Measurements from ENCODE around the gene IFFO2. TPM values are rescaled to one million over a fixed set of nuclear protein-coding genes. Genes with fewer than 3 reads are reported as not detected.

IFFO2 gene
- total and polyA plus RNA-seq, 2 experiments from 2014 or later = 0.71 to 7.5 TPM

DNA sequence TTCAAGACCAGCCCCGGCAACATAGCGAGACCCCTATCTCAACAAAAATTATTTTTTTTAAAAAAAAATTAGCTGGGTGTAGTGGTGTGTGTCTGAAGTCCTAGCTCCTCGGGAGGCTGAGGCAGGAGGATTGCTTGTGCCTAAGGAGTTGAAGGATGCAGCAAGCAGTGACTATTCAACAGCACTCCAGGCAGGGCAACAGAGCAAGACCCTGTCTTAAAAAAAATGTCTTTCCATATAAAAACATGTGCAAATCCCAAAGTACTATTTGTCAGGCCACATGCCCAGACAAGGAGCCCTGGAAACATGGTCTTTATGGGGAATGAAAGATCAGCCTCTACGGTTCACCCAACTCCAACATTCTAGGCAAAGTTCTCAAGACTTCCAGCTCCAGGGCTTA is 13.3 kb downstream of the IFFO2 start (continued):
- no peak for TF ChIP-seq JUNB (IDR thresholded peaks at IDR 0.05; ENCODE audit: unreplicated experiment)
- no peak for TF ChIP-seq ZNF331 (CRISPR knock-in tag; IDR thresholded peaks at IDR 0.05; ENCODE audit: low read depth)

GRCh38 chr1:18942340-18942739 is 14.1 kb downstream of the IFFO2 start:
- Histone ChIP-seq H4K20me1 (replicated peaks; ENCODE audit: insufficient read depth) (no peaks in the 10 kb centered on the region; the same call in 1 of the 2 replicates), H3K4me3 (no peak overlapping the region), H3K9me2 (ENCODE audit: insufficient read depth) (no peaks in the 10 kb centered on the region), H3K4me1 (ENCODE audit: insufficient read depth) (peaks cover 11% of the 10 kb centered on the region; the same call in 1 of the 2 replicates), H2AFZ (0 out of 2 replicates have a peak overlapping the region, but pooled peaks have one; percentile 38), H3F3A (replicated peaks; ENCODE audit: low read depth) (no peaks in the 10 kb centered on the region), H3K27me3 (ENCODE audit: insufficient read depth) (no peaks in the 10 kb centered on the region), H3K79me2 (replicated peaks; ENCODE audit: insufficient read depth) (no peaks in the 10 kb centered on the region; the same call in 1 of the 2 replicates), H3K27ac (ENCODE audit: low read depth) (0 out of 2 replicates have a peak overlapping the region, but pooled peaks have one; percentile 72), H3K4me2 (peak overlapping the region; percentile 29; the same call in 1 of the 2 replicates), H3K36me3 (ENCODE audit: insufficient read depth) (no peaks in the 10 kb centered on the region)
- Mint-ChIP-seq H3K4me3 (no peak overlapping the region), H3K36me3 (ENCODE audit: low read depth) (no peaks in the 10 kb centered on the region; the same call in 2 of the 3 replicates), H3K9me3 (peaks cover 3% of the 10 kb centered on the region; the same call in 2 of the 3 replicates), H3K27me3 (ENCODE audit: insufficient read depth, low read depth, poor library complexity) (peaks cover 5% of the 10 kb centered on the region), H3K4me1 (peaks cover 45% of the 10 kb centered on the region), H3K27ac (no peak overlapping the region)
- ATAC-seq = no peak
- TF ChIP-seq REST (IDR thresholded peaks at IDR 0.05; ENCODE audit: unreplicated experiment) (no peak), ZNF114 (CRISPR knock-in tag; IDR thresholded peaks at IDR 0.05) (no peak), CREB1 (CRISPR knock-in tag; IDR thresholded peaks at IDR 0.05; ENCODE audit: low read depth) (no peak), EZH2 (IDR thresholded peaks at IDR 0.05; ENCODE audit: low read depth, unreplicated experiment) (no peak), ZNF331 (CRISPR knock-in tag; IDR thresholded peaks at IDR 0.05; ENCODE audit: low read depth) (no peak), CTCF (conservative IDR thresholded peaks at IDR 0.05; ENCODE audit: low read depth in 2 of 2) (no peak), EZH2phosphoT487 (IDR thresholded peaks at IDR 0.05; ENCODE audit: unreplicated experiment) (no peak), STAT1 (IDR thresholded peaks at IDR 0.05; ENCODE audit: unreplicated experiment) (no peak), JUNB (IDR thresholded peaks at IDR 0.05; ENCODE audit: unreplicated experiment) (no peak), NANOG (IDR thresholded peaks at IDR 0.05; ENCODE audit: borderline replicate concordance) (no peak), POLR2AphosphoS5 (IDR thresholded peaks at IDR 0.05; ENCODE audit: low read depth) (no peak)
- TF ChIP-seq, protein P1, sequence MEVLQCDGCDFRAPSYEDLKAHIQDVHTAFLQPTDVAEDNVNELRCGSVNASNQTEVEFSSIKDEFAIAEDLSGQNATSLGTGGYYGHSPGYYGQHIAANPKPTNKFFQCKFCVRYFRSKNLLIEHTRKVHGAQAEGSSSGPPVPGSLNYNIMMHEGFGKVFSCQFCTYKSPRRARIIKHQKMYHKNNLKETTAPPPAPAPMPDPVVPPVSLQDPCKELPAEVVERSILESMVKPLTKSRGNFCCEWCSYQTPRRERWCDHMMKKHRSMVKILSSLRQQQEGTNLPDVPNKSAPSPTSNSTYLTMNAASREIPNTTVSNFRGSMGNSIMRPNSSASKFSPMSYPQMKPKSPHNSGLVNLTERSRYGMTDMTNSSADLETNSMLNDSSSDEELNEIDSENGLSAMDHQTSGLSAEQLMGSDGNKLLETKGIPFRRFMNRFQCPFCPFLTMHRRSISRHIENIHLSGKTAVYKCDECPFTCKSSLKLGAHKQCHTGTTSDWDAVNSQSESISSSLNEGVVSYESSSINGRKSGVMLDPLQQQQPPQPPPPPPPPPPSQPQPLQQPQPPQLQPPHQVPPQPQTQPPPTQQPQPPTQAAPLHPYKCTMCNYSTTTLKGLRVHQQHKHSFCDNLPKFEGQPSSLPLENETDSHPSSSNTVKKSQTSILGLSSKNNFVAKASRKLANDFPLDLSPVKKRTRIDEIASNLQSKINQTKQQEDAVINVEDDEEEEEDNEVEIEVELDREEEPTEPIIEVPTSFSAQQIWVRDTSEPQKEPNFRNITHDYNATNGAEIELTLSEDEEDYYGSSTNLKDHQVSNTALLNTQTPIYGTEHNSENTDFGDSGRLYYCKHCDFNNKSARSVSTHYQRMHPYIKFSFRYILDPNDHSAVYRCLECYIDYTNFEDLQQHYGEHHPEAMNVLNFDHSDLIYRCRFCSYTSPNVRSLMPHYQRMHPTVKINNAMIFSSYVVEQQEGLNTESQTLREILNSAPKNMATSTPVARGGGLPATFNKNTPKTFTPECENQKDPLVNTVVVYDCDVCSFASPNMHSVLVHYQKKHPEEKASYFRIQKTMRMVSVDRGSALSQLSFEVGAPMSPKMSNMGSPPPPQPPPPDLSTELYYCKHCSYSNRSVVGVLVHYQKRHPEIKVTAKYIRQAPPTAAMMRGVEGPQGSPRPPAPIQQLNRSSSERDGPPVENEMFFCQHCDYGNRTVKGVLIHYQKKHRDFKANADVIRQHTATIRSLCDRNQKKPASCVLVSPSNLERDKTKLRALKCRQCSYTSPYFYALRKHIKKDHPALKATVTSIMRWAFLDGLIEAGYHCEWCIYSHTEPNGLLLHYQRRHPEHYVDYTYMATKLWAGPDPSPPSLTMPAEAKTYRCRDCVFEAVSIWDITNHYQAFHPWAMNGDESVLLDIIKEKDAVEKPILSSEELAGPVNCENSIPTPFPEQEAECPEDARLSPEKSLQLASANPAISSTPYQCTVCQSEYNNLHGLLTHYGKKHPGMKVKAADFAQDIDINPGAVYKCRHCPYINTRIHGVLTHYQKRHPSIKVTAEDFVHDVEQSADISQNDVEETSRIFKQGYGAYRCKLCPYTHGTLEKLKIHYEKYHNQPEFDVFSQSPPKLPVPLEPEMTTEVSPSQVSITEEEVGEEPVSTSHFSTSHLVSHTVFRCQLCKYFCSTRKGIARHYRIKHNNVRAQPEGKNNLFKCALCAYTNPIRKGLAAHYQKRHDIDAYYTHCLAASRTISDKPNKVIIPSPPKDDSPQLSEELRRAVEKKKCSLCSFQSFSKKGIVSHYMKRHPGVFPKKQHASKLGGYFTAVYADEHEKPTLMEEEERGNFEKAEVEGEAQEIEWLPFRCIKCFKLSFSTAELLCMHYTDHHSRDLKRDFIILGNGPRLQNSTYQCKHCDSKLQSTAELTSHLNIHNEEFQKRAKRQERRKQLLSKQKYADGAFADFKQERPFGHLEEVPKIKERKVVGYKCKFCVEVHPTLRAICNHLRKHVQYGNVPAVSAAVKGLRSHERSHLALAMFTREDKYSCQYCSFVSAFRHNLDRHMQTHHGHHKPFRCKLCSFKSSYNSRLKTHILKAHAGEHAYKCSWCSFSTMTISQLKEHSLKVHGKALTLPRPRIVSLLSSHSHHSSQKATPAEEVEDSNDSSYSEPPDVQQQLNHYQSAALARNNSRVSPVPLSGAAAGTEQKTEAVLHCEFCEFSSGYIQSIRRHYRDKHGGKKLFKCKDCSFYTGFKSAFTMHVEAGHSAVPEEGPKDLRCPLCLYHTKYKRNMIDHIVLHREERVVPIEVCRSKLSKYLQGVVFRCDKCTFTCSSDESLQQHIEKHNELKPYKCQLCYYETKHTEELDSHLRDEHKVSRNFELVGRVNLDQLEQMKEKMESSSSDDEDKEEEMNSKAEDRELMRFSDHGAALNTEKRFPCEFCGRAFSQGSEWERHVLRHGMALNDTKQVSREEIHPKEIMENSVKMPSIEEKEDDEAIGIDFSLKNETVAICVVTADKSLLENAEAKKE (CRISPR knock-in tag; IDR thresholded peaks at IDR 0.05) = no peak
- TF ChIP-seq, protein P2, sequence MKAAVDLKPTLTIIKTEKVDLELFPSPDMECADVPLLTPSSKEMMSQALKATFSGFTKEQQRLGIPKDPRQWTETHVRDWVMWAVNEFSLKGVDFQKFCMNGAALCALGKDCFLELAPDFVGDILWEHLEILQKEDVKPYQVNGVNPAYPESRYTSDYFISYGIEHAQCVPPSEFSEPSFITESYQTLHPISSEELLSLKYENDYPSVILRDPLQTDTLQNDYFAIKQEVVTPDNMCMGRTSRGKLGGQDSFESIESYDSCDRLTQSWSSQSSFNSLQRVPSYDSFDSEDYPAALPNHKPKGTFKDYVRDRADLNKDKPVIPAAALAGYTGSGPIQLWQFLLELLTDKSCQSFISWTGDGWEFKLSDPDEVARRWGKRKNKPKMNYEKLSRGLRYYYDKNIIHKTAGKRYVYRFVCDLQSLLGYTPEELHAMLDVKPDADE (IDR thresholded peaks at IDR 0.05) = no peak
- no peak for DNase-seq (ENCODE audit: low spot score)
